ENCODE measurements around the gene NFKB1. TPM values are rescaled to one million over a fixed set of nuclear protein-coding genes. Genes with fewer than 3 reads are reported as not detected.

NFKB1 gene
- total RNA-seq, 1 donor from 2014 or later, result 20.6 TPM

- H3K4me3 Mint-ChIP-seq, result no peak overlapping the region
- peaks cover 11% of the 10 kb centered on the region for H3K4me1 Mint-ChIP-seq (ENCODE audit: unreplicated experiment)
- TF ChIP-seq, protein P1, sequence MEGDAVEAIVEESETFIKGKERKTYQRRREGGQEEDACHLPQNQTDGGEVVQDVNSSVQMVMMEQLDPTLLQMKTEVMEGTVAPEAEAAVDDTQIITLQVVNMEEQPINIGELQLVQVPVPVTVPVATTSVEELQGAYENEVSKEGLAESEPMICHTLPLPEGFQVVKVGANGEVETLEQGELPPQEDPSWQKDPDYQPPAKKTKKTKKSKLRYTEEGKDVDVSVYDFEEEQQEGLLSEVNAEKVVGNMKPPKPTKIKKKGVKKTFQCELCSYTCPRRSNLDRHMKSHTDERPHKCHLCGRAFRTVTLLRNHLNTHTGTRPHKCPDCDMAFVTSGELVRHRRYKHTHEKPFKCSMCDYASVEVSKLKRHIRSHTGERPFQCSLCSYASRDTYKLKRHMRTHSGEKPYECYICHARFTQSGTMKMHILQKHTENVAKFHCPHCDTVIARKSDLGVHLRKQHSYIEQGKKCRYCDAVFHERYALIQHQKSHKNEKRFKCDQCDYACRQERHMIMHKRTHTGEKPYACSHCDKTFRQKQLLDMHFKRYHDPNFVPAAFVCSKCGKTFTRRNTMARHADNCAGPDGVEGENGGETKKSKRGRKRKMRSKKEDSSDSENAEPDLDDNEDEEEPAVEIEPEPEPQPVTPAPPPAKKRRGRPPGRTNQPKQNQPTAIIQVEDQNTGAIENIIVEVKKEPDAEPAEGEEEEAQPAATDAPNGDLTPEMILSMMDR (conservative IDR thresholded peaks at IDR 0.05), result no peak
- no peak for DNase-seq (ENCODE audit: extremely low spot score, unreplicated experiment)
- no peaks in the 10 kb centered on the region for H3K9me3 Mint-ChIP-seq
- no peak overlapping the region for H3K27ac Mint-ChIP-seq
- H3K36me3 Mint-ChIP-seq, result peaks cover 33% of the 10 kb centered on the region
- no peaks in the 10 kb centered on the region for H3K27me3 Mint-ChIP-seq
These were observed 97.7 kb downstream of the NFKB1 start for GRCh38 chr4:102598762-102599374.

- Mint-ChIP-seq H3K27me3 (no peaks in the 10 kb centered on the region), H3K4me3 (no peak overlapping the region), H3K9me3 (no peaks in the 10 kb centered on the region), H3K4me1 (ENCODE audit: unreplicated experiment) (peaks cover 11% of the 10 kb centered on the region), H3K36me3 (peaks cover 33% of the 10 kb centered on the region), H3K27ac (no peak overlapping the region)
- TF ChIP-seq, protein P1 (conservative IDR thresholded peaks at IDR 0.05), result no peak
- no peak for DNase-seq (ENCODE audit: extremely low spot score, unreplicated experiment)
These were observed 98.3 kb downstream of the NFKB1 start for GRCh38 chr4:102599455-102599854.

- no peak for DNase-seq (ENCODE audit: extremely low spot score, unreplicated experiment)
- Mint-ChIP-seq H3K4me1 (ENCODE audit: unreplicated experiment) (peaks cover 11% of the 10 kb centered on the region), H3K27me3 (no peaks in the 10 kb centered on the region), H3K36me3 (peaks cover 33% of the 10 kb centered on the region), H3K4me3 (no peak overlapping the region), H3K9me3 (no peaks in the 10 kb centered on the region), H3K27ac (no peak overlapping the region)
- TF ChIP-seq, protein P1 (conservative IDR thresholded peaks at IDR 0.05), result no peak
These were observed 98.7 kb downstream of the NFKB1 start for GRCh38 chr4:102599886-102600285.

DNA sequence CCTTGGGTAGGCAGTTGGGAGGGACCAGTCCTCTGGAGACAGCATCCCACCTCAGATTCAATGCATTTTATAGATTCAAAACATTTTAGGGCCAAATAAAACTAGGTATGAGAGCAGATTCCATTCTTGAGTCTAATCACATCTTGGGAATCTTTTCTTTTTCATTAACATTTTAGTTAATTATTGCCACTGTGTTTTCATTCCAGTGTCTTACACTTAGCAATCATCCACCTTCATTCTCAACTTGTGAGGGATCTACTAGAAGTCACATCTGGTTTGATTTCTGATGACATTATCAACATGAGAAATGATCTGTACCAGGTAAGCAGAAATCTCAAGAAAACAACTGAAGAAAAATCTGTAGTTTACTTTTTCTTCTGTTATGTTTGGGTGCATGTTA is 99.5 kb downstream of the NFKB1 start:
- no peak overlapping the region for H3K4me3 Mint-ChIP-seq
- peaks cover 11% of the 10 kb centered on the region for H3K4me1 Mint-ChIP-seq (ENCODE audit: unreplicated experiment)
- H3K36me3 Mint-ChIP-seq, result peaks cover 31% of the 10 kb centered on the region
- H3K27ac Mint-ChIP-seq, result no peak overlapping the region
- no peaks in the 10 kb centered on the region for H3K27me3 Mint-ChIP-seq
- DNase-seq (ENCODE audit: extremely low spot score, unreplicated experiment), result no peak
- TF ChIP-seq, protein P1 (conservative IDR thresholded peaks at IDR 0.05), result no peak
- no peaks in the 10 kb centered on the region for H3K9me3 Mint-ChIP-seq

DNA sequence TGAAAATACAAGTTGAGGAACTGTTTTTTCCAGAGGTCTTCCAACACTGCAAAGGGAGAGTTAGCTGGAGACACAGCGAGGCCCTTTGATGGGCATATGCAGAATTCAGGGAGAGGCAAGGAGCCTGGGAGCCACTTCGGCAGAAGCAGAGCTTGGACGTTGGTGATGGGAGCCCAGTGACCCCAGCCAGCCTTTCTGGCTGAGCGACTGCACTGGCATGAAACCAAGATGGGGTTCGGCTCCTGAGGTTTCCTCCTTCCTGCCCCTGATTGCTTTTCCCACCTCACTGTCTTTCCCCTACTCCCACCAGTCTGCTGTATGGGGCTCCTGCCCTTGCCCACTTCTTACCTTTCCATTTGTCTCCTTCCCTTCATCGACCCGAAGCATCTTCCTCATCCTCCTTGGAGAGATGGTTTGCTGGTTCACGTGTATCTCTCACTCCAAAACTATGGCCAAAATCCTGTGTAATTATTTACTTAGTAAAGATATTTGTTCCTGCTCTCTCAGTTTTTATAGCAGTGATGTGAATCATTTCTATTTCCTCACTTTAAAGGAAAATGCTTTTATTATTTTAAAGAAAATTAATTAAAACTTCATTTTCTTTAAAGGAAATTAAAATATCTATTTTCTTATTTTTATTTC is 100.5 kb downstream of the NFKB1 start:
- Mint-ChIP-seq H3K27ac (no peak overlapping the region), H3K4me1 (ENCODE audit: unreplicated experiment) (peaks cover 11% of the 10 kb centered on the region), H3K9me3 (no peaks in the 10 kb centered on the region), H3K36me3 (peaks cover 30% of the 10 kb centered on the region), H3K4me3 (no peak overlapping the region), H3K27me3 (no peaks in the 10 kb centered on the region)
- no peak for DNase-seq (ENCODE audit: extremely low spot score, unreplicated experiment)
- TF ChIP-seq, protein P1 (conservative IDR thresholded peaks at IDR 0.05), result no peak
